HG03439 (cell line): Measurements from ENCODE around the gene AGAP1.

Source experiments
- ATAC-seq: cut with Tn5 transposase; IDR thresholded peaks from one replicate; pipeline ENCODE4 v1.9.1; 2021; ENCODE audit warnings: mild to moderate bottlenecking, moderate library complexity; ENCODE audit not compliant: unreplicated experiment

Gene AGAP1

GRCh38 chr2:236008857-236009256, 515.0 kb downstream of the AGAP1 start:
- ATAC-seq = no peak

GRCh38 chr2:236010920-236011685, 517.3 kb downstream of the AGAP1 start:
- ATAC-seq = no peak

DNA sequence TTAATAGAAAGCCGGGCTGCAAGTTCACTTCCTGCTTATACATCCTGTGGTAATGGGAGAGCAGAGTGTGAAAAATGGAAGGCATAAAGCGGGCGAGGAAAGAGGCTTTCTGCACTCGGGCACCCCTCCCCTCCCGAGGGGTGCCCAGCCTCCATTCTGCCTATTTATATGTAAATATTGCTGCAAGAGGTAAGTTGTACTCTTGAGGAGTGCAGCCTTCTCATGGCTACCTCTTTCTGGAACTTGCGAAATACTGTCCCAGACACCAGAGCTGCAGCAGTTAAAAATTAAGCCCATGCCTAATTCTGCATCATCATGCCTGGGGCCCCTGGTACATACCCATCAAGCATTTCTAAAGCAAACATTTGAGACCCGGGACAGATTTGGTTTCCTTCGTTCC, 518.3 kb downstream of the AGAP1 start:
- ATAC-seq = no peak

DNA sequence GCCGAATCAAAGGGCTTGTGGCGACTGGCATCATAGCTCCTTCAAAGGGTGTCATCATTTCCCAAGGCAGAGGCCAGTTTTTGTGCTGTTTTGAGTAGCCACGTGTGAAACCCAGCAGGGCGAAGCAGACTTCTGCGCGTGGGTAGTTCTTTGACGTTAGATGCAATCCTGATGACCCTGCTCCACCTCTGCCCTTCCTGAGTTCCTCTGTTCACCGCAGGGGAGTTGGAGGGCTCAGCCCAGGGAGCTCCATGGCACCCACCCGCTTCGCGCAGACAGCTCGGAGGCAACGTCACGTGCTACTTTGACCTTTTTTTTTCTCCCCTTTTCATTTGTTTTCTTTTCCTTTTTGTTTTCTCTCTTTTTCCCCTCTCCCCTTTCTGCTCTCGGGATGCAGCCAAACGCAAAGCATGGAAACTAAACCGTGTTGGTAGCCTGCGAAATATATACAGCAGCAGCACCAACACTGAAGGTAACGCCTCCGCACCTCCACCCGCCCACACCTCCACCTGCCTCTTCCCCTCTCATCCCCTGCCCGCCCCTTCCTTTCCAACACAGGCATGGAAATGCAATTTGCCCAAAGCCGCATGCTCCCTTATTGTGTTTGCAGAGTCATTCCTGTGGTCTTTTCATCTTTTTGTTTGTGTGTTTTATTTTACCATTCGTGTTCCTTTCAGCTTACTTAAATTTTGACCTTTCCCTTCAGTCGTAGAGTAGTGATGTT, 520.7 kb downstream of the AGAP1 start:
- ATAC-seq = no peak

- ATAC-seq = no peak
Observed at GRCh38 chr2:236015171-236015570, 521.3 kb downstream of the AGAP1 start.

GRCh38 chr2:236016496-236016895, 522.7 kb downstream of the AGAP1 start:
- no peak for ATAC-seq

- ATAC-seq = no peak
Observed at GRCh38 chr2:236017446-236017845, 523.6 kb downstream of the AGAP1 start.

DNA sequence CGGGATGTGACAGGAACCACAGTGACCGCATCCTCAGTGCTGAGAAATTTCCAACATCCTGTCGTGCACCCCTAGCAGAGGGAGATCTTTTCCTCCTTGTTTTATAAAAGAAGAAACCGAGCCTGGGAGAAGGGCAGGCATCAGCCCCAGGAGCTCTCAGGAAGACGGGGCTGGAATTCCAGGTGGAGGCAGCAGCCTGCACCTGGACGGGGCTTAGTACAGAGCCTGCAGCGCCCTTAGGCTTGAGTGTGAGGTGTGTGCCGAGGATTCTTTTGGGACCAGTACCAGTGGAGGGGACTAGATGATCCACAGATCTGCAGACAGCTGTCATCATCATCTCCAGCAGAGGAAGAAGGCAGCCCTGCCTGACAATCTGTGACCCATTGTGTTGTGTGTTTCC, 525.6 kb downstream of the AGAP1 start:
- ATAC-seq = no peak

DNA sequence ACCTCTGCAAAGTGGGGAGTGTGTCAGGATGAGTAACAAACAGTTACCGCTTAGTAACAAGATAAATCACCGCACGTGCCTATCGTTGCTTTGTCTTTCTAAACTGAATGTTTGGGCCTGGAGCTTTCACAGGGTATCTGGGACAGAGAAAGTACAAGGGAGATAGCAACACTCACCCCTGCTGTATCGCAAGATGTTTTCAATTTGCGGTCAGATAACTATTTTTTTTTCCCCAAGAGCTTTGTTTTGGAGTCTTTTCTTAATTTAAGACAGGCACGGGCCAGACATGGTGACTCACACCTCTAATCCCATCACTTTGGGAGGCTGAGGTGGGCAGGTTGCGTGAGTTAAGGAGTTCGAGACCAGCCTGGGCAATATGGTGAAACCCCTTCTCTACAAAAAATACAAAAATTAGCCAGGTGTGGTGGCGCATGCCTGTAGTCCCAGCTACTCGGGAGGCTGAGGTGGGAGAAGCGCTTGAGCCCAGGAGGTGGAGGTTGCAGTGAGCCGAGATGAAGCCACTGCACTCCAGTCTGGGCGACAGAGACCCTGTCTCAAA, 527.7 kb downstream of the AGAP1 start:
- ATAC-seq = no peak

- ATAC-seq = no peak
Observed at GRCh38 chr2:236022128-236022527, 528.3 kb downstream of the AGAP1 start.

DNA sequence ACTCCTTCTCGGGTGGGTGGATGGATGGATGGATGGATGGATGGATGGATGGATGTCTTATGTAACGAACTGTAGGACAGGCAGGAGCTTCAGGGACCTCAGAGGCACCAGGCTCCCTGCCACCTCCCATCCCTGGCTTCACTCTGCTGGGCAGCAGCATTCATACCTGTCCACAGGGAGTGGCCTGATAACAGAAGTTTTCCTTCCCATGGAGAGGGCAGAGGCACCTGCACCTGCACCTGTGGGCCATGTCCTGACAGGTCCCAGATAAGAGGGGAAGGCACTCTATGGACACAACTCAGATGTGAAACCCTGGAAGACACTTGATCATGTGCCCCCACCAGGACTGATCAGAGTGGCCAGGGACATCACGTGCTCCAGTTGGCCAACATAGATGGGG, 532.0 kb downstream of the AGAP1 start:
- ATAC-seq = no peak

DNA sequence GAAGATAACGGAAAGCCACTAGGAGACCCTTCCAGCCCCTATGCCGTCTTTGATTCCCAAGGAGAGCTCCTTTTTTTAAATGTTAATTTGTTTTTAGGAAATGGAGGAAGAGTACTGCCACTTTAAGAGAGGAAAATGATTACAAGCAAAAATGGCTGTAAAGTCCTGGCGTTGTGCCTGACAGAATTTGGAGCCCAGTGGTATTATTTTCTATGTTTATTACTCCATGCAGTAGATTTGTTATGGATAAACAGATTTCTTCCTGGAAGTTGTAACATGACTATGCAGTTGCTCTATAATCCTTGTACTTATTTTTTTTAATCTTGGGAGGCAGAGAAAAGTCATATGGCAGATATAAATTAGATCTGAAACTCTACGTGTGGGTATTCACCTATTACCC, 533.0 kb downstream of the AGAP1 start:
- no peak for ATAC-seq

GRCh38 chr2:236028066-236028465, 534.2 kb downstream of the AGAP1 start:
- no peak for ATAC-seq

- no peak for ATAC-seq
Observed at GRCh38 chr2:236033462-236033861, 539.6 kb downstream of the AGAP1 start.

DNA sequence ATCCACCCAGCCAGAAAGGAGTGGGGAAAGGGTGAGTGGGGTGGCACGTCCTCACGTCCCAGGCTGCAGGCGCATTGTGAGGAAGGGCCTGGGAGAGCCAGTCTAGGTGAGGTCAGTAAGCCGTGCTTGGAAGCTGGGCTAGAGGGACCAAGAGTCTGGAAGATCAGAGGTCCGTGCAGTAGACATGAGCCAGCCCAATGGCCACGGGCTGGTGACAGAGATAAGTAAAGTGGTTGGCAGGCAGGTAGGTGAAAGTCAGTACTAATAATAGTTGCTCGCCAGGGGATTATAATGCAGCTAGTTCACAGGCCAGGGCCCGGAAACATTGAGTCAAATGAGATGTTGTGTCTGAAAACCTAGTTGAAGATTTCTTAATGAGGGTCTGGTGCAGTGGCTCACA, 541.1 kb downstream of the AGAP1 start:
- ATAC-seq = no peak

DNA sequence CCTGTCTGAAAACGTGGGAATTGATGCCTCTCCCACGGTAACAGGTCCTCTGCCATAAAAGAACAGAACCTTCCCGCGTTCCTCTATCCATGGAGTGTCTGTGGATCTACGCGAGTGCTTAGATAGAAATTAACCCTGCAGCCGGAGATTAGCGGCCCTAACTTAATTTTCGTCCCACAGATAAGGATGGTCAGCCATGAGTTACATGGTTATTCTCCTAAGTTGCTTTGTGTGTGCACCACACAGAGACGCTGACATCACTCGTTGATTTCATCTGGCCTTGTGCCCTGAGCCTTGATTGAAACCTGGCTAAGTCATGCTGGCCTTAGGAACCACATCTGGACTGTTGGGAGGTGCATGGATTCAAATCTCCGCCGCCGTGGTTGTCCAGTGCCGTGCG, 542.2 kb downstream of the AGAP1 start:
- ATAC-seq = no peak

- no peak for ATAC-seq
Observed at GRCh38 chr2:236038096-236038495, 544.3 kb downstream of the AGAP1 start.

- no peak for ATAC-seq
Observed at GRCh38 chr2:236040600-236041328, 546.9 kb downstream of the AGAP1 start.

DNA sequence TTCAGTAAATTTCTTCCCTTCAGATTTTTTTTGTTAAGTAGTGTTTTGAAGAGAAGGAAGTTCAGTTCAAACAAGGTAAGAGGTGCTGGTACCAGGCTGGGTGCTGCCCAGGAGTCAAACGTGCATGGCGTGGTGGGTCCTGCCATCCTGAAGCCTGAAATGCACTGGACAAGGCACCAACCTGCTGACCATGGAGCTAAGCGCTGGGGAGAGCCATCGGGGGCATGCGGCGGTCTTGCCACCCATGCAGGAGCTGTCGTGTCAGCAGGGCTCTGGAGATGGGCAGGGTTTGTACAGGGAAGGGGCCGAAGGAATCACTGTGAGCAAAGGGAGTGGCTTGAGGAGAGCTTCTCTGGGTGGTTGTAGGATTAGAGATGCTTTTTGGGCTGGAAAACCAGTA, 547.8 kb downstream of the AGAP1 start:
- no peak for ATAC-seq

DNA sequence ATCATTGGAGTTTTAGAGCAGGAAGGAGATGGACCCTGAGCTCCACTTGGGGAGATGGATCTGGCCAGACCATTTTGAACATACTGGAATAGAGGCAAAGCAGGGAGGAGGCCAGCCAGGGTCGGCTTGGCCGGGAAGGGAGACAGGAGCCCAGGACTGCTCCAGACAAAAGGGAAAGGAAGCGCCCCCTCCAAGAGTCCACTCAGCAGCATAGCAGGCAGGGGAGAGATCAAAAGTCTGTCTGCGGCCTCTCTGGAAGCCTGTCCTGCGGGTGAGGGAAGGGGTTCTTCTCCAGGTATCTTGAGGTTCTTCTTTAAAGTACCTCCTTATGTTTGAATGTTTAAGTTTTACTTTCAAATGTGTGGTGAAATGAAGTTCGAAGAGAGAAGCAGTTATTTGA, 548.2 kb downstream of the AGAP1 start:
- ATAC-seq = no peak

DNA sequence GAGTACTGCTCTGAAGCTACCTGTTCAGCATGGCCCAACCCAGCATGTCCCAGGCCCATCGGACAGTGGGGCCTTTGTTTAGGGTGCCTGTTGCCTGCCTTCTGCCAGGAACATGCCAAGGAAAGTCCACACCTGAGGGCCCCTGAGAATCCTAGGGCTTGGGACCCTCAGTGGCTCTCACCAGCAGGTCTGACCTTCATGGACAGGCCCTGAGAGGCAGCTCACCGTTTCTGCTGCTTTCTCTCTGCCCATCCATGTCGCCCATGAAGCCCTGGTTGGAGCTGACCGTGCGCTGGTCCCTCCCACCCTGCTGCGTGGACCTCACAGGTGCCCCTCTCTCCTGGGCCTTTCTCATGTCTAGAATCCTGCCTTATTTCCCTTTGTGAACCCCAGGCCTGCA, 550.3 kb downstream of the AGAP1 start:
- no peak for ATAC-seq
